ENCODE measurements around the gene GRIK4.

DNA sequence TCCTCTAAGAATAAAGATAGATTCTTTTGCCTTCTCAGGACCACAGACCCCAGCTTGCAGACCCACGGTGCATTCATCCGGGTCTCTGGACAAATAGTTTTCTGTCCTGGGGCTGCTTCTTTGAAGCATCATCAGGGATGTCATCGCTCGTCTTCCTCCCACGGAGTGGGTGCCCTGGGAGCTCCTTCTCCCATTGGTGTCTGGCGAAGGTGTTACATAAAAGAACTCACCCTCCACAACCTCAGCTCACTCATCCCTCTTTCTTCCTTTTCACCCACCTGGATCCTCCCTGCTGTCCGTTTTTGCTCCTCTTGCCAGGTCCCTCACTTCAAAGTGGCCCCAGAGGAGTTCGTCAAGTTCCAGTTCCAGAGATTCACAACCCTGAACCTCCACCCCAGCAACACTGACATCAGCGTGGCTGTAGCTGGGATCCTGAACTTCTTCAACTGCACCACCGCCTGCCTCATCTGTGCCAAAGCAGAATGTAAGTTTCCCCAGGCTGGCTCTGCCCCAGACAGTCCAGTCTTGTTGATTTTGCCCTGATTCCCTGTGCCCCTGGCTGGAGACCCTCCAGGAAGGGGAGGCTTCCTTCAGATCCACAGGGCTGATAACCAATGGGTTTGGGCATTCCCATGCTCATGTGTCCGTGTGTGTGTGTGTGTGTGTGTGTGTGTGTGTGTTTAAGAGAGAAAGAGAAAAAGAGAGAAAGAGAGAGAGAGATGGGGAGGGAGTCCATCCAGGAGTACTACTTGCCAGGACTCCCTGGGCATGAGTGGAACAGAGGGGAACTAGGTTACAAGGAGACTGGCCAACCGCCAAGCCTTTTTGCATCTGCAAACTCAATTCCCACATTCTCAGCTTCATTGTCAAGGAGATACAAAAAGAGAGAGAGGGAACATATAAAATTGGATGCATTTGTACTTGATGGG is 308.2 kb downstream of the GRIK4 start:
- TF ChIP-seq, protein P1, sequence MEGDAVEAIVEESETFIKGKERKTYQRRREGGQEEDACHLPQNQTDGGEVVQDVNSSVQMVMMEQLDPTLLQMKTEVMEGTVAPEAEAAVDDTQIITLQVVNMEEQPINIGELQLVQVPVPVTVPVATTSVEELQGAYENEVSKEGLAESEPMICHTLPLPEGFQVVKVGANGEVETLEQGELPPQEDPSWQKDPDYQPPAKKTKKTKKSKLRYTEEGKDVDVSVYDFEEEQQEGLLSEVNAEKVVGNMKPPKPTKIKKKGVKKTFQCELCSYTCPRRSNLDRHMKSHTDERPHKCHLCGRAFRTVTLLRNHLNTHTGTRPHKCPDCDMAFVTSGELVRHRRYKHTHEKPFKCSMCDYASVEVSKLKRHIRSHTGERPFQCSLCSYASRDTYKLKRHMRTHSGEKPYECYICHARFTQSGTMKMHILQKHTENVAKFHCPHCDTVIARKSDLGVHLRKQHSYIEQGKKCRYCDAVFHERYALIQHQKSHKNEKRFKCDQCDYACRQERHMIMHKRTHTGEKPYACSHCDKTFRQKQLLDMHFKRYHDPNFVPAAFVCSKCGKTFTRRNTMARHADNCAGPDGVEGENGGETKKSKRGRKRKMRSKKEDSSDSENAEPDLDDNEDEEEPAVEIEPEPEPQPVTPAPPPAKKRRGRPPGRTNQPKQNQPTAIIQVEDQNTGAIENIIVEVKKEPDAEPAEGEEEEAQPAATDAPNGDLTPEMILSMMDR (IDR thresholded peaks at IDR 0.05) = no peak
- no peak for TF ChIP-seq POLR2A (IDR thresholded peaks at IDR 0.05)
